ENCODE data around the gene THEMIS. TPM values are rescaled to one million over a fixed set of nuclear protein-coding genes. Genes with fewer than 3 reads are reported as not detected.

The THEMIS gene
- total and polyA plus RNA-seq, 2 experiments from 2014 or later: not detected

GRCh38 chr6:127880429-127880828, 20.4 kb downstream of the THEMIS start:
- no peaks in the 10 kb centered on the region for H4K20me1 ChIP-seq (ENCODE audit: insufficient read depth, poor library complexity, severe bottlenecking)
- no peak overlapping the region for H2AFZ ChIP-seq
- no peaks in the 10 kb centered on the region for H3K9me3 ChIP-seq (ENCODE audit: low read depth)
- H3K79me2 ChIP-seq: no peaks in the 10 kb centered on the region
- TF ChIP-seq EZH2 (IDR thresholded peaks at IDR 0.05; ENCODE audit: borderline replicate concordance): no peak
- TF ChIP-seq CTCF (IDR thresholded peaks at IDR 0.05; ENCODE audit: poor library complexity): no peak
- TF ChIP-seq EZH2phosphoT487 (IDR thresholded peaks at IDR 0.05; ENCODE audit: low read depth, severe bottlenecking, unreplicated experiment): no peak
- H3K4me3 ChIP-seq: no peak overlapping the region
- DNase-seq (ENCODE audit: low spot score): no peak
- H3K27me3 ChIP-seq: no peaks in the 10 kb centered on the region
- H3K27ac ChIP-seq: no peak overlapping the region
- H3K36me3 ChIP-seq (replicated peaks; ENCODE audit: insufficient read depth, low read depth): no peaks in the 10 kb centered on the region
- no peak overlapping the region for H3K4me2 ChIP-seq
- no peaks in the 10 kb centered on the region for H3K4me1 ChIP-seq (ENCODE audit: insufficient read depth)
- H3K9me2 ChIP-seq (replicated peaks; ENCODE audit: insufficient read depth): no peaks in the 10 kb centered on the region

GRCh38 chr6:127879685-127880084, 21.2 kb downstream of the THEMIS start:
- Histone ChIP-seq H3K27me3 (no peaks in the 10 kb centered on the region), H4K20me1 (ENCODE audit: insufficient read depth, poor library complexity, severe bottlenecking) (no peaks in the 10 kb centered on the region), H3K27ac (no peak overlapping the region), H3K79me2 (no peaks in the 10 kb centered on the region), H2AFZ (peak overlapping the region; percentile 15), H3K36me3 (replicated peaks; ENCODE audit: insufficient read depth, low read depth) (no peaks in the 10 kb centered on the region), H3K4me1 (ENCODE audit: insufficient read depth) (no peaks in the 10 kb centered on the region), H3K4me2 (peak overlapping the region; percentile 71), H3K9me2 (replicated peaks; ENCODE audit: insufficient read depth) (no peaks in the 10 kb centered on the region), H3K4me3 (peak overlapping the region; percentile 21), H3K9me3 (ENCODE audit: low read depth) (no peaks in the 10 kb centered on the region)
- WGBS (ENCODE audit: low lambda C conversion rate, missing lambda C conversion rate): 26% methylated on average over 12 of the region's 12 CpGs
- peak; percentile 52 for DNase-seq (ENCODE audit: low spot score)
- TF ChIP-seq CTCF (IDR thresholded peaks at IDR 0.05; ENCODE audit: poor library complexity) (no peak), EZH2phosphoT487 (IDR thresholded peaks at IDR 0.05; ENCODE audit: low read depth, severe bottlenecking, unreplicated experiment) (no peak), EZH2 (IDR thresholded peaks at IDR 0.05; ENCODE audit: borderline replicate concordance) (no peak)

- no peak overlapping the region for H3K27ac ChIP-seq
- no peak overlapping the region for H3K4me2 ChIP-seq
- H3K9me3 ChIP-seq (ENCODE audit: low read depth): no peaks in the 10 kb centered on the region
- H4K20me1 ChIP-seq (ENCODE audit: insufficient read depth, poor library complexity, severe bottlenecking): no peaks in the 10 kb centered on the region
- H3K4me1 ChIP-seq (ENCODE audit: insufficient read depth): no peaks in the 10 kb centered on the region
- no peaks in the 10 kb centered on the region for H3K79me2 ChIP-seq
- TF ChIP-seq EZH2phosphoT487 (IDR thresholded peaks at IDR 0.05; ENCODE audit: low read depth, severe bottlenecking, unreplicated experiment): no peak
- TF ChIP-seq EZH2 (IDR thresholded peaks at IDR 0.05; ENCODE audit: borderline replicate concordance): no peak
- TF ChIP-seq CTCF (IDR thresholded peaks at IDR 0.05; ENCODE audit: poor library complexity): no peak
- no peak for DNase-seq (ENCODE audit: low spot score)
- no peak overlapping the region for H3K4me3 ChIP-seq
- WGBS (ENCODE audit: low lambda C conversion rate, missing lambda C conversion rate): 81% methylated on average over 2 of the region's 2 CpGs
- no peaks in the 10 kb centered on the region for H3K36me3 ChIP-seq (replicated peaks; ENCODE audit: insufficient read depth, low read depth)
- no peaks in the 10 kb centered on the region for H3K9me2 ChIP-seq (replicated peaks; ENCODE audit: insufficient read depth)
- no peak overlapping the region for H2AFZ ChIP-seq
- H3K27me3 ChIP-seq: no peaks in the 10 kb centered on the region
These were observed 22.7 kb downstream of the THEMIS start for GRCh38 chr6:127878115-127878514.

DNA sequence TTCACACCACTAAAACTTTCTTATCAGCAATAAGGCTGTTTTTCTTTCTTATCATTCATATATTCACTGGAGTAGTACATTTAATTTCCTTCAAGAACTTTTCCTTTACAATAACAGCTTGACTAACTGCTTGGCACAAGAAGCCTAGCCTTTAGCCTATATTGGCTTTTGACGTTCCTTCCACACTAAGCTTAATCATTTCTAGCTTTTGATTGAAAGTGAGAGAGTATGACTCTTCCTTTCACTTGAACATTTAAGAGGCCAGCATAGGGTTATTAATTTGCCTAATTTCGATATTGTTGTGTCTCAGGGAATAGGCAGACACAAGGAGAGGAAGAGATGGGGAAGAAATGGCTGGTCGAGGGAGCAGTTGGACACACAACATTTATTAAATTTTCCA, 23.6 kb downstream of the THEMIS start:
- Histone ChIP-seq H3K4me3 (no peak overlapping the region), H4K20me1 (ENCODE audit: insufficient read depth, poor library complexity, severe bottlenecking) (no peaks in the 10 kb centered on the region), H3K9me3 (ENCODE audit: low read depth) (no peaks in the 10 kb centered on the region), H3K9me2 (replicated peaks; ENCODE audit: insufficient read depth) (no peaks in the 10 kb centered on the region), H2AFZ (no peak overlapping the region), H3K27ac (no peak overlapping the region), H3K4me1 (ENCODE audit: insufficient read depth) (no peaks in the 10 kb centered on the region), H3K36me3 (replicated peaks; ENCODE audit: insufficient read depth, low read depth) (no peaks in the 10 kb centered on the region), H3K79me2 (no peaks in the 10 kb centered on the region), H3K27me3 (no peaks in the 10 kb centered on the region), H3K4me2 (no peak overlapping the region)
- TF ChIP-seq CTCF (IDR thresholded peaks at IDR 0.05; ENCODE audit: poor library complexity): no peak
- TF ChIP-seq EZH2phosphoT487 (IDR thresholded peaks at IDR 0.05; ENCODE audit: low read depth, severe bottlenecking, unreplicated experiment): no peak
- DNase-seq (ENCODE audit: low spot score): no peak
- 86% methylated on average over 3 of the region's 3 CpGs for WGBS (ENCODE audit: low lambda C conversion rate, missing lambda C conversion rate)

All from hepatocyte (in vitro differentiated cells).